ENCODE results near the gene PTPRB.

Gene PTPRB

DNA sequence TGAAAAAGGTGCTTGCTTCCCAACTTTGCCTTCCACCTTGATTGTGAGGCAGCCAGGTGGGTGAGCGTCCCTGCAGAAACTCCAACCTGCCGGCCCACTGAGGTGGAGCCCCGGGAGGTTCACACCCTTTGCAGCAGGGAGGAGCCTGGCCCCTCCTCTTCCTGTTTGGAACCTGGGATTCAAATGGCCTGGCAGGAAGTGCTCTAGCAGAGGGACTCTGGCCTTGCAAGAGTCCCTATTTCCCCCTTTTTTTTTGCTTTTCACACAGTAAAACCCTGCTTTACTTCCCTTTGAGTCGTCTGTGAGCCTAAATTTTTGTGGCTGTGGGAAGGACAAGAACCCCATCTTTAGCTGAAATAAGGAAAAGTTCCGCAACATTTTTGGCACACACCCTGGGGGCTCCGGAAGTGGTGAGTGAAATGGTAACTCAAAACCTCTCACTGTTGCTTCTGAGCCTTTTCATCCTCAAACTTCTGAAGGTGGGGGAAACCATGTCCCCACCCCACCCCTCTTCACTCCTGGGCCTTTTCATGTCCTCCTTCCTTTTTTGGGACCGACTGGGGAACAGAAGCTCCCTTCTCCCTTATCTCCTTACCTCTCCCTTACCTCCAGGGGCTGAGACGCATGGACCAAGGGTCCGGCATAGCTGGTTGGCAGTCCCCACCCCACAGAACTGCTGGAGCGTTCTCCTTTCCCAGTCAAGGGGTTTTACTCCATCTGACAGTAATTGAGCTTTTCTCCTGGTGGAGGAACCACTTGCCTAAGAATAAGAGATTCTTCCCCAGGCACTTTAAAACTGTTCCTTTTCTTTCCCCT lies 169.1 kb downstream of the PTPRB start:
- in situ Hi-C loops (cut with MboI; ENCODE audit: low sequenced_read_pairs), result no loop called here

DNA sequence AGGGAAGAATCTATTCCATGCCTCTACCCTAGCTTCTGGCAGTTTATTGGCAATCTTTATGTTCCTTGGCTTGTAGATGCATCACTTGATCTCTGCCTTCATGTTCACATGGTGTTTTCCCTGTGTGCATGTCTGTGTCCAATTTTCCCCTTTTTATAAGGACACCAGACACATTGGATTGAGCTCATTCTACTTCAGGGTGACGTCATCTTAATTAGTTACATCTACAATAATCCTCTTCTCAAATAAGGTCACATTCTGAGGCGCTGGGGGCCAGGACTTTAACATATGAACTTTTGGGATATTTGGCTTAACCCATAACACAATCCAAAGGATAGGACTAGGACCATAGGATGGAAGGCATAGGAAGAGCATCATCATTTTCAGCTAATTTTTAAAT lies 169.8 kb downstream of the PTPRB start:
- in situ Hi-C loops (cut with MboI; ENCODE audit: low sequenced_read_pairs), result no loop called here

DNA sequence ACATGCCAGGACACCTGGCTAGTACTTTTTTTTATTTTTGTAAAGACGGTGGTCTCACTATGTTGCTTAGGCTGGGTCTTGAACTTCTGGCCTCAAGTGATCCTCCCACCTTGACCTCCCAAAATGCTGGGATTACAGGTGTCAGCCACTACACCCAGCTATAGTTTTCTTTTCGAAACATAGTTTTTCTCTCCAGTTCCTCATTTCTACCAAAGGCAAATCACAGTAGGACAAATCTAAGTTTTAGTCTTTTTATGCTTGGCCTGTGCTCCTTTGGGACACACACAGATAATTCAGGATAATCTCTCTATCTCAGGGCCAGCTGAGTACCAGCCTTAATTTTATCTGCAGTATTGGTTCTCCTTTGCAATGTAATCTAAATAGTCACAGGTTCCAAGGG lies 170.5 kb downstream of the PTPRB start:
- in situ Hi-C loops (cut with MboI; ENCODE audit: low sequenced_read_pairs), result no loop called here

All from HL-60/S4 treated with retinoic acid at 250 ng/mL for 4 days and 3 days (cell line).